Liver (tissue), 9 donors: ENCODE measurements around the gene METTL14. TPM values are rescaled to one million over a fixed set of nuclear protein-coding genes. Genes with fewer than 3 reads are reported as not detected.

Experiments used
- DNase-seq: peaks from one replicate; pipeline ENCODE4 v3.0.0-alpha.2; 2017; ENCODE audit warnings: low spot score
- H3K27ac ChIP-seq, 2 donors: one replicate each; pipeline ENCODE4 v1.7.0; 2013; ENCODE audit warnings: inconsistent platforms in 2 of 2, low read length in 2 of 2, control low read depth in 1 of 2, low read depth in 1 of 2, mild to moderate bottlenecking in 1 of 2
- H3K27me3 ChIP-seq, 4 donors: one replicate each; pipeline versions ENCODE4 v1.6.1 to v1.7.0; 2013; ENCODE audit warnings: low read length in 3 of 4, inconsistent platforms in 1 of 4, mild to moderate bottlenecking in 1 of 4, moderate library complexity in 1 of 4; ENCODE audit not compliant: control insufficient read depth in 4 of 4, insufficient read depth in 4 of 4
- H3K36me3 ChIP-seq, 4 donors: one replicate each; pipeline versions ENCODE4 v1.6.1 to v1.7.0; 2013; ENCODE audit warnings: low read length in 3 of 4, mild to moderate bottlenecking in 3 of 4, low read depth in 1 of 4, moderate library complexity in 1 of 4; ENCODE audit not compliant: control insufficient read depth in 4 of 4, insufficient read depth in 3 of 4
- H3K4me1 ChIP-seq, 4 donors: one replicate each; pipeline versions ENCODE4 v1.6.1 to v1.7.0; 2013; ENCODE audit warnings: low read length in 3 of 4, mild to moderate bottlenecking in 3 of 4, moderate library complexity in 1 of 4; ENCODE audit not compliant: control insufficient read depth in 4 of 4, insufficient read depth in 4 of 4
- H3K4me3 ChIP-seq, 3 donors: one replicate each; pipeline versions ENCODE4 v1.6.1 to v1.7.0; 2013; ENCODE audit warnings: low read length in 3 of 3, control low read depth in 1 of 3, low read depth in 1 of 3, mild to moderate bottlenecking in 1 of 3
- H3K9ac ChIP-seq, 2 donors: one replicate each; pipeline ENCODE4 v1.7.0; 2013; ENCODE audit warnings: low read length in 2 of 2, mild to moderate bottlenecking in 2 of 2, moderate library complexity in 2 of 2, control low read depth in 1 of 2, low read depth in 1 of 2
- H3K9me3 ChIP-seq, 4 donors: one replicate each; pipeline versions ENCODE4 v1.6.1 to v1.7.0; 2013; ENCODE audit warnings: low read length in 3 of 4; ENCODE audit not compliant: control insufficient read depth in 4 of 4
- ATF3 ChIP-seq: IDR thresholded peaks from 2 replicates; pipeline ENCODE4 v1.6.1; 2016; ENCODE audit warnings: antibody characterized with exemption
- CTCF ChIP-seq: fragments of 150-350 bp; IDR thresholded peaks from 2 replicates; pipeline ENCODE4 v1.5.1; 2017; ENCODE audit warnings: improper control_type of control experiment, low read depth, low read length; ENCODE audit not compliant: missing input control
- EGR1 ChIP-seq, 2 donors: IDR thresholded peaks; 2 replicates each; pipeline ENCODE4 v1.6.1; 2016 to 2018; ENCODE audit warnings: antibody characterized with exemption in 2 of 2, low read depth in 2 of 2
- FOXA1 ChIP-seq: IDR thresholded peaks from 2 replicates; pipeline ENCODE4 v1.6.1; 2016; ENCODE audit warnings: antibody characterized with exemption
- FOXA2 ChIP-seq: IDR thresholded peaks from 2 replicates; pipeline ENCODE4 v1.6.1; 2016; ENCODE audit warnings: antibody characterized with exemption
- GABPA ChIP-seq, 2 donors: IDR thresholded peaks in 1 of 2; conservative IDR thresholded peaks in 1 of 2; 2 replicates each; pipeline ENCODE4 v1.6.1; 2016; ENCODE audit warnings: antibody characterized with exemption in 2 of 2, mild to moderate bottlenecking in 1 of 2, moderate library complexity in 1 of 2
- HNF4A ChIP-seq, 2 donors: conservative IDR thresholded peaks; 2 replicates each; pipeline ENCODE4 v1.6.1; 2016; ENCODE audit warnings: antibody characterized with exemption in 2 of 2, mild to moderate bottlenecking in 2 of 2
- HNF4G ChIP-seq: IDR thresholded peaks from 2 replicates; pipeline ENCODE4 v1.6.1; 2016; ENCODE audit warnings: antibody characterized with exemption
- JUND ChIP-seq, 2 donors: IDR thresholded peaks; 2 replicates each; pipeline ENCODE4 v1.6.1; 2016; ENCODE audit warnings: antibody characterized with exemption in 2 of 2
- MAX ChIP-seq: IDR thresholded peaks from 2 replicates; pipeline ENCODE4 v1.6.1; 2016; ENCODE audit warnings: antibody characterized with exemption
- NR2F2 ChIP-seq: IDR thresholded peaks from 2 replicates; pipeline ENCODE4 v1.6.1; 2016; ENCODE audit warnings: antibody characterized with exemption
- RAD21 ChIP-seq, 2 donors: IDR thresholded peaks; 2 replicates each; pipeline ENCODE4 v1.6.1; 2016; ENCODE audit warnings: antibody characterized with exemption in 2 of 2, mild to moderate bottlenecking in 2 of 2
- REST ChIP-seq: IDR thresholded peaks from 2 replicates; pipeline ENCODE4 v1.6.1; 2016; ENCODE audit warnings: antibody characterized with exemption, mild to moderate bottlenecking
- RXRA ChIP-seq, 2 donors: IDR thresholded peaks; 2 replicates each; pipeline ENCODE4 v1.6.1; 2017 to 2018; ENCODE audit warnings: antibody characterized with exemption in 2 of 2, mild to moderate bottlenecking in 1 of 2
- SP1 ChIP-seq: IDR thresholded peaks from 2 replicates; pipeline ENCODE4 v1.6.1; 2018; ENCODE audit warnings: antibody characterized with exemption, mild to moderate bottlenecking
- TAF1 ChIP-seq: conservative IDR thresholded peaks from 2 replicates; pipeline ENCODE4 v1.6.1; 2016; ENCODE audit warnings: antibody characterized with exemption, mild to moderate bottlenecking
- YY1 ChIP-seq: IDR thresholded peaks from 2 replicates; pipeline ENCODE4 v1.6.1; 2016; ENCODE audit warnings: antibody characterized with exemption, mild to moderate bottlenecking
- ZBTB33 ChIP-seq: IDR thresholded peaks from 2 replicates; pipeline ENCODE4 v1.6.1; 2016; ENCODE audit warnings: antibody characterized with exemption
- WGBS: extraction: QIAGEN DNeasy Blood & Tissue Kit; methylation state at CpG from one replicate; pipeline ENCODE4 v1.1.7; 2013; 5-methylcytosine and 5-hydroxymethylcytosine counted together
- polyA plus RNA-seq, 2 donors: library from polyadenylated mRNA; stranded (reverse) in 1 of 2; unstranded in 1 of 2; fragments of 200-250 nt in 1 of 2; fragments of >200 nt in 1 of 2; fragmentation: Nextera tagmentation in 1 of 2; extraction: Ambion mirVana in 1 of 2; gene quantifications; one replicate each; pipeline versions ENCODE4 v1.2.1 to v1.2.3, GENCODE V29; 2013 to 2015
- total RNA-seq, 2 donors: library from RNA; depleted of rRNA; stranded (reverse); fragments of >200 nt; gene quantifications; one replicate each; pipeline ENCODE4 v1.2.3, GENCODE V29; 2014
- donor health status: healthy.
- donor health status: healthy.
- donor health status: healthy.
- donor health status: healthy.
- donor health status: healthy.

Gene METTL14
- total and polyA plus RNA-seq, 4 donors: 8.2 to 25.5 (median 16.7) TPM

GRCh38 chr4:118761397-118762016 lies 76.3 kb downstream of the METTL14 start:
- no peak overlapping the region for H3K9ac ChIP-seq
- no peaks in the 10 kb centered on the region for H3K9me3 ChIP-seq
- H3K4me1 ChIP-seq: peaks cover 0 to 42% (median 29%) of the 10 kb centered on the region in 4 donors
- H3K36me3 ChIP-seq: peaks cover 4 to 25% (median 18%) of the 10 kb centered on the region in 4 donors
- TF ChIP-seq HNF4A (conservative IDR thresholded peaks at IDR 0.05): no peak
- TF ChIP-seq RAD21 (IDR thresholded peaks at IDR 0.05): peak in 1 of 2 donors; percentile 12
- 40% methylated on average over 2 of the region's 2 CpGs for WGBS
- no peak for DNase-seq
- peak overlapping the region; percentile 32 to 34 for H3K27ac ChIP-seq
- H3K4me3 ChIP-seq: no peak overlapping the region
- H3K27me3 ChIP-seq: no peaks in the 10 kb centered on the region

GRCh38 chr4:118762155-118762554 lies 77.0 kb downstream of the METTL14 start:
- H3K36me3 ChIP-seq: peaks cover 8 to 31% (median 24%) of the 10 kb centered on the region in 4 donors
- H3K27me3 ChIP-seq: no peaks in the 10 kb centered on the region
- no peak overlapping the region for H3K9ac ChIP-seq
- TF ChIP-seq SP1: no peak
- no peak for TF ChIP-seq HNF4G
- no peak for TF ChIP-seq FOXA2
- no peak for TF ChIP-seq GABPA (IDR thresholded peaks at IDR 0.05 in 1 of 2, conservative IDR thresholded peaks at IDR 0.05 in 1 of 2)
- no peak for TF ChIP-seq RXRA (IDR thresholded peaks at IDR 0.05)
- no peak for TF ChIP-seq REST
- no peak for TF ChIP-seq MAX
- TF ChIP-seq HNF4A (conservative IDR thresholded peaks at IDR 0.05): no peak
- no peak for TF ChIP-seq NR2F2
- no peak for TF ChIP-seq ATF3
- TF ChIP-seq ZBTB33: no peak
- no peak for TF ChIP-seq CTCF
- TF ChIP-seq YY1: no peak
- no peak for TF ChIP-seq JUND (IDR thresholded peaks at IDR 0.05)
- no peak for TF ChIP-seq EGR1 (IDR thresholded peaks at IDR 0.05; ENCODE audit: low read depth in 2 of 2)
- TF ChIP-seq FOXA1: no peak
- no peak for TF ChIP-seq RAD21 (IDR thresholded peaks at IDR 0.05)
- no peak for TF ChIP-seq TAF1
- DNase-seq: no peak
- WGBS: 84% methylated on average over 5 of the region's 5 CpGs
- peaks cover 0 to 35% (median 23%) of the 10 kb centered on the region in 4 donors for H3K4me1 ChIP-seq
- H3K9me3 ChIP-seq: no peaks in the 10 kb centered on the region
- peak overlapping the region; percentile 31 to 34 for H3K27ac ChIP-seq
- no peak overlapping the region for H3K4me3 ChIP-seq
